Measurements from ENCODE around the gene FAU. TPM values are rescaled to one million over a fixed set of nuclear protein-coding genes. Genes with fewer than 3 reads are reported as not detected.

FAU gene
- total and polyA plus RNA-seq, 2 of the 13 experiments (the other 11 are each of a cell fraction or from before 2014, with no cell fraction given) = 374 to 869 TPM

DNA sequence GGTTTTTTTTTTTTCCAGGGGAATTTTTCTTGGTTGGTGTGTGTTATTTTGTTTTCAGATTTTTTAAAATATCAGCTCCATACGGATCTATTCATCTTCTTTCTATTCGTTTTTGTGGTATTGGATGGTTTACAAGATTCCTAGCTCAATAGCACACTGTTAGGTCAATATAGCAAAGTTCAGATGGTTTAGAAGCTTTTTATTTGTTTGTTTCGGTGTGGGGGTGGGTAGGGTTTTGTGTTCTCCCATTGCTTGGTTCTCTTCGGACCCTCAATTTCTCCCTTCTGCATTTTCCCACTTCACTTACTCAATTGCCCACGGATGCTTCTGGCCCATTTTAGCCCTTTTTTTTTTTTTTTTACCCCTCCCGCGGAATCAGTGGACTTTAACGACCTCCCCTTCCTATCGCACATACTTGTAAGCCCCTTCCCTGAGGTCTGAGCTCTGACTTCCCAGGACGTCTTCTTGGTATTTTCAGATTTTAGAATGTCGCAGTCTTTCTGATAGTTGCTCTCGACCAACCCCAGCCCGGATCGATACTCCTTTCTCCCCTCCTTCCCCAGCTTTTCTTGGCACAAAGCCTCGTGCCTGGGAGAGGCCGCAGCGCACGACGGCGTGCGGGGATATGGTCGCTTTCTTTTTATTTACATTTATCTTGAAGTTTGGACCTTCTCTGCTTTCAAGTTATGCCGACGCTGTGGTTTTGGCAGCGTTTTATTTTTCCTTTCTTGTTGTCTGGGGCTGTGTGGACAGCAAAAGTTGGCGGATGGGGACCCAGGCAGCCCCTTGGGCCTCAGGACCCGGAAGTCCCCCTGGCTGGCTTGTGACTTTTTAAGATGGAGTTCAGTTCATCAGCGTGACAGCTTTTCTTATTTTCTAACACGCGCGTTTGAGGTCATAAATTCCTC is 43.7 kb upstream of the FAU start (continued):
- TF ChIP-seq, protein P1, sequence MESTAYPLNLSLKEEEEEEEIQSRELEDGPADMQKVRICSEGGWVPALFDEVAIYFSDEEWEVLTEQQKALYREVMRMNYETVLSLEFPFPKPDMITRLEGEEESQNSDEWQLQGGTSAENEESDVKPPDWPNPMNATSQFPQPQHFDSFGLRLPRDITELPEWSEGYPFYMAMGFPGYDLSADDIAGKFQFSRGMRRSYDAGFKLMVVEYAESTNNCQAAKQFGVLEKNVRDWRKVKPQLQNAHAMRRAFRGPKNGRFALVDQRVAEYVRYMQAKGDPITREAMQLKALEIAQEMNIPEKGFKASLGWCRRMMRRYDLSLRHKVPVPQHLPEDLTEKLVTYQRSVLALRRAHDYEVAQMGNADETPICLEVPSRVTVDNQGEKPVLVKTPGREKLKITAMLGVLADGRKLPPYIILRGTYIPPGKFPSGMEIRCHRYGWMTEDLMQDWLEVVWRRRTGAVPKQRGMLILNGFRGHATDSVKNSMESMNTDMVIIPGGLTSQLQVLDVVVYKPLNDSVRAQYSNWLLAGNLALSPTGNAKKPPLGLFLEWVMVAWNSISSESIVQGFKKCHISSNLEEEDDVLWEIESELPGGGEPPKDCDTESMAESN (CRISPR knock-in tag; conservative IDR thresholded peaks at IDR 0.05) = no peak
- TF ChIP-seq SMARCC2 (IDR thresholded peaks at IDR 0.05) = no peak
- no peak for TF ChIP-seq SMARCE1 (IDR thresholded peaks at IDR 0.05; ENCODE audit: borderline replicate concordance)
- no peak for TF ChIP-seq ARID2 (CRISPR knock-in tag; IDR thresholded peaks at IDR 0.05; ENCODE audit: borderline replicate concordance)
- TF ChIP-seq NFATC3 (CRISPR knock-in tag; IDR thresholded peaks at IDR 0.05) = no peak
- TF ChIP-seq, protein P2, sequence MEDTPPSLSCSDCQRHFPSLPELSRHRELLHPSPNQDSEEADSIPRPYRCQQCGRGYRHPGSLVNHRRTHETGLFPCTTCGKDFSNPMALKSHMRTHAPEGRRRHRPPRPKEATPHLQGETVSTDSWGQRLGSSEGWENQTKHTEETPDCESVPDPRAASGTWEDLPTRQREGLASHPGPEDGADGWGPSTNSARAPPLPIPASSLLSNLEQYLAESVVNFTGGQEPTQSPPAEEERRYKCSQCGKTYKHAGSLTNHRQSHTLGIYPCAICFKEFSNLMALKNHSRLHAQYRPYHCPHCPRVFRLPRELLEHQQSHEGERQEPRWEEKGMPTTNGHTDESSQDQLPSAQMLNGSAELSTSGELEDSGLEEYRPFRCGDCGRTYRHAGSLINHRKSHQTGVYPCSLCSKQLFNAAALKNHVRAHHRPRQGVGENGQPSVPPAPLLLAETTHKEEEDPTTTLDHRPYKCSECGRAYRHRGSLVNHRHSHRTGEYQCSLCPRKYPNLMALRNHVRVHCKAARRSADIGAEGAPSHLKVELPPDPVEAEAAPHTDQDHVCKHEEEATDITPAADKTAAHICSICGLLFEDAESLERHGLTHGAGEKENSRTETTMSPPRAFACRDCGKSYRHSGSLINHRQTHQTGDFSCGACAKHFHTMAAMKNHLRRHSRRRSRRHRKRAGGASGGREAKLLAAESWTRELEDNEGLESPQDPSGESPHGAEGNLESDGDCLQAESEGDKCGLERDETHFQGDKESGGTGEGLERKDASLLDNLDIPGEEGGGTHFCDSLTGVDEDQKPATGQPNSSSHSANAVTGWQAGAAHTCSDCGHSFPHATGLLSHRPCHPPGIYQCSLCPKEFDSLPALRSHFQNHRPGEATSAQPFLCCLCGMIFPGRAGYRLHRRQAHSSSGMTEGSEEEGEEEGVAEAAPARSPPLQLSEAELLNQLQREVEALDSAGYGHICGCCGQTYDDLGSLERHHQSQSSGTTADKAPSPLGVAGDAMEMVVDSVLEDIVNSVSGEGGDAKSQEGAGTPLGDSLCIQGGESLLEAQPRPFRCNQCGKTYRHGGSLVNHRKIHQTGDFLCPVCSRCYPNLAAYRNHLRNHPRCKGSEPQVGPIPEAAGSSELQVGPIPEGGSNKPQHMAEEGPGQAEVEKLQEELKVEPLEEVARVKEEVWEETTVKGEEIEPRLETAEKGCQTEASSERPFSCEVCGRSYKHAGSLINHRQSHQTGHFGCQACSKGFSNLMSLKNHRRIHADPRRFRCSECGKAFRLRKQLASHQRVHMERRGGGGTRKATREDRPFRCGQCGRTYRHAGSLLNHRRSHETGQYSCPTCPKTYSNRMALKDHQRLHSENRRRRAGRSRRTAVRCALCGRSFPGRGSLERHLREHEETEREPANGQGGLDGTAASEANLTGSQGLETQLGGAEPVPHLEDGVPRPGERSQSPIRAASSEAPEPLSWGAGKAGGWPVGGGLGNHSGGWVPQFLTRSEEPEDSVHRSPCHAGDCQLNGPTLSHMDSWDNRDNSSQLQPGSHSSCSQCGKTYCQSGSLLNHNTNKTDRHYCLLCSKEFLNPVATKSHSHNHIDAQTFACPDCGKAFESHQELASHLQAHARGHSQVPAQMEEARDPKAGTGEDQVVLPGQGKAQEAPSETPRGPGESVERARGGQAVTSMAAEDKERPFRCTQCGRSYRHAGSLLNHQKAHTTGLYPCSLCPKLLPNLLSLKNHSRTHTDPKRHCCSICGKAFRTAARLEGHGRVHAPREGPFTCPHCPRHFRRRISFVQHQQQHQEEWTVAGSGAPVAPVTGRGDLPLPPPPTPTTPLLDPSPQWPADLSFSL (CRISPR knock-in tag; IDR thresholded peaks at IDR 0.05) = no peak
- TF ChIP-seq ZNF644 (CRISPR knock-in tag; IDR thresholded peaks at IDR 0.05; ENCODE audit: low read depth) = no peak
- TF ChIP-seq ZNF547 (CRISPR knock-in tag; IDR thresholded peaks at IDR 0.05) = peak; percentile 66; the same call in 1 of the 2 replicates
- no peak for TF ChIP-seq ZNF792 (CRISPR knock-in tag; IDR thresholded peaks at IDR 0.05)
- TF ChIP-seq, protein P3, sequence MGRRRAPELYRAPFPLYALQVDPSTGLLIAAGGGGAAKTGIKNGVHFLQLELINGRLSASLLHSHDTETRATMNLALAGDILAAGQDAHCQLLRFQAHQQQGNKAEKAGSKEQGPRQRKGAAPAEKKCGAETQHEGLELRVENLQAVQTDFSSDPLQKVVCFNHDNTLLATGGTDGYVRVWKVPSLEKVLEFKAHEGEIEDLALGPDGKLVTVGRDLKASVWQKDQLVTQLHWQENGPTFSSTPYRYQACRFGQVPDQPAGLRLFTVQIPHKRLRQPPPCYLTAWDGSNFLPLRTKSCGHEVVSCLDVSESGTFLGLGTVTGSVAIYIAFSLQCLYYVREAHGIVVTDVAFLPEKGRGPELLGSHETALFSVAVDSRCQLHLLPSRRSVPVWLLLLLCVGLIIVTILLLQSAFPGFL (CRISPR knock-in tag; IDR thresholded peaks at IDR 0.05) = no peak
- TF ChIP-seq, protein P4, sequence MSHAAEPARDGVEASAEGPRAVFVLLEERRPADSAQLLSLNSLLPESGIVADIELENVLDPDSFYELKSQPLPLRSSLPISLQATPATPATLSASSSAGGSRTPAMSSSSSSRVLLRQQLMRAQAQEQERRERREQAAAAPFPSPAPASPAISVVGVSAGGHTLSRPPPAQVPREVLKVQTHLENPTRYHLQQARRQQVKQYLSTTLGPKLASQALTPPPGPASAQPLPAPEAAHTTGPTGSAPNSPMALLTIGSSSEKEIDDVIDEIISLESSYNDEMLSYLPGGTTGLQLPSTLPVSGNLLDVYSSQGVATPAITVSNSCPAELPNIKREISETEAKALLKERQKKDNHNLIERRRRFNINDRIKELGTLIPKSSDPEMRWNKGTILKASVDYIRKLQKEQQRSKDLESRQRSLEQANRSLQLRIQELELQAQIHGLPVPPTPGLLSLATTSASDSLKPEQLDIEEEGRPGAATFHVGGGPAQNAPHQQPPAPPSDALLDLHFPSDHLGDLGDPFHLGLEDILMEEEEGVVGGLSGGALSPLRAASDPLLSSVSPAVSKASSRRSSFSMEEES (CRISPR knock-in tag; IDR thresholded peaks at IDR 0.05) = peak; percentile 41
- TF ChIP-seq ZNF772 (CRISPR knock-in tag; IDR thresholded peaks at IDR 0.05) = peak; percentile 39; the same call in 1 of the 2 replicates
- no peak for TF ChIP-seq AGO2 (optimal IDR thresholded peaks at IDR 0.05; ENCODE audit: low read depth, low read length)
- TF ChIP-seq, protein P5, sequence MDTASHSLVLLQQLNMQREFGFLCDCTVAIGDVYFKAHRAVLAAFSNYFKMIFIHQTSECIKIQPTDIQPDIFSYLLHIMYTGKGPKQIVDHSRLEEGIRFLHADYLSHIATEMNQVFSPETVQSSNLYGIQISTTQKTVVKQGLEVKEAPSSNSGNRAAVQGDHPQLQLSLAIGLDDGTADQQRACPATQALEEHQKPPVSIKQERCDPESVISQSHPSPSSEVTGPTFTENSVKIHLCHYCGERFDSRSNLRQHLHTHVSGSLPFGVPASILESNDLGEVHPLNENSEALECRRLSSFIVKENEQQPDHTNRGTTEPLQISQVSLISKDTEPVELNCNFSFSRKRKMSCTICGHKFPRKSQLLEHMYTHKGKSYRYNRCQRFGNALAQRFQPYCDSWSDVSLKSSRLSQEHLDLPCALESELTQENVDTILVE (CRISPR knock-in tag; IDR thresholded peaks at IDR 0.05) = no peak; the same call in 1 of the 2 replicates
- TF ChIP-seq ZNF382 (CRISPR knock-in tag; IDR thresholded peaks at IDR 0.05; ENCODE audit: borderline replicate concordance) = no peak
- no peak for TF ChIP-seq ZNF17 (CRISPR knock-in tag; IDR thresholded peaks at IDR 0.05)
- TF ChIP-seq JUN (CRISPR knock-in tag; IDR thresholded peaks at IDR 0.05) = 0 out of 2 replicates have a peak, but pooled peaks have one; percentile 26

Data from HepG2 (cell line).